ENCODE data around the gene KBTBD13.
"Not testable (repeated sequence)": the region's sequence is repeated elsewhere in the genome, so short reads cannot be mapped to it uniquely, and the experiment has no call there.

The KBTBD13 gene

DNA sequence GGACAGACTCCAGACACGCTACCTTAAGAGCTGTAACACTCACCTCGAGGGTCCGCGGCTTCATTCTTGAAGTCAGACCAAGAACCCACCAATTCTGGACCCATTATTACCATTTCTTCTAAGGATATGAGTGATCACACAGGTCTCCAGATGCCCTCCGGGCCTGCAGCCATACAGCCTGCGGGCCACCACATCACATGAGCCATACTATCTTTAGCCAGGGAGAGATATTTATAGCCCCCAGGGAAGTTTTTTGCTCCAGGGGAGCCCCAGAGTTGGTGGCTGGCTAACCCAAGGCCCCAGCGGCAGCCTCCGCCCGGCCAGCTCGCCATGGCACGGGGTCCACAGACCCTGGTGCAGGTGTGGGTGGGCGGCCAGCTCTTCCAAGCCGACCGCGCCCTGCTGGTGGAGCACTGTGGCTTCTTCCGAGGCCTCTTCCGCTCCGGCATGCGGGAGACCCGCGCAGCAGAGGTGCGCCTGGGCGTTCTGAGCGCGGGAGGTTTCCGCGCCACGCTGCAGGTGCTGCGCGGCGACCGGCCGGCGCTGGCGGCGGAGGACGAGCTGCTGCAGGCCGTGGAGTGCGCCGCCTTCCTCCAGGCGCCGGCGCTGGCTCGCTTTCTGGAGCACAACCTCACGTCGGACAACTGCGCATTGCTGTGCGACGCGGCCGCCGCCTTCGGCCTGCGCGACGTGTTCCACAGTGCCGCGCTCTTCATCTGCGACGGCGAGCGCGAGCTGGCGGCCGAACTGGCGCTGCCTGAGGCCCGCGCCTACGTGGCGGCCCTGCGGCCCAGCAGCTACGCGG is at the start of gene KBTBD13:
TSS of gene KBTBD13 (plus strand) at position 261 of the 805 bp plus-strand sequence. CDS start at position 331, 70 bp downstream.
- DNase-seq (ENCODE audit: low spot score): no peak

GRCh38 chr15:65026756-65027155 is 49.8 kb upstream of the KBTBD13 start:
- DNase-seq (ENCODE audit: low spot score): no peak

DNA sequence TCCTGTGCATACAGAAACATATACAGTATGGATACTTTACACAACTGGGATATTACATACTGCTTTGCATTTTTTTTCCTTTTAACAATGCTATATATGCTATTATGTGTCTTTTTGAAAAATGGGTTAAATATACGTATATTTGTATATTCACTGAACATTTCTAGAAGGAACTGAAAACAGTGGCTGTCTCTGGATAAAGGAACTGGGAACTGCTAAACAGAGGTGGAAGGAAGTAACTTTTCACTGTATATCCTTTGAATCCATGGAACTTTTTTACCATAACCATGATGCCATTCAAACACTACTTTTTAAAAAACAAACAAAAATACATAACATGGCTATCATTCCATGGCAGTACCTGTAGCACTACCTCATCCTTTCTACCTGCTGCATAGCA is 49.0 kb upstream of the KBTBD13 start:
- DNase-seq (ENCODE audit: low spot score): no peak

DNA sequence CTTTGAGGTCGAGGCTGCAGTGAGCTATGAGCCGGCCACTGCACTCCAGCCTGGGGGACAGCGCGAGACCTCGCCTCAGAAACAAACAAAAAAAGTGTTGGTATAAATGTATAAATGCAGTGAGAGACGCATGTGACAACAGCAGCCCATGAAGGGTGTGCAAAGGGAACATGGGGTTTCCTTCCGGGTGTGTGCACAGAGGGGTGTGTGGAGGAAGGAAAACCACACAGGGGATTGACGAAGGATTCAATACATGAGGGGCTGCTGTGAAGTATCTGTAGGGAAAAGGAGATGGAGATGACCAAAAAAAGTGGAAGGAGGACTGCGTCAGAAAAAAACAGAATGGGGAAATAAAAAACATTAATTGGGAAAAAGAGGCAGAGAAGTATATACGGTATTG is 48.2 kb upstream of the KBTBD13 start:
- no peak for DNase-seq (ENCODE audit: low spot score)

- DNase-seq (ENCODE audit: low spot score): peak; percentile 85
These were observed 47.4 kb upstream of the KBTBD13 start, which contains the start of gene MTFMT for GRCh38 chr15:65028921-65029735. Gene MTFMT, minus strand, starts transcription at chr15:65029639. Its CDS starts 26 bp downstream, at chr15:65029613.

- DNase-seq (ENCODE audit: low spot score): no peak
These were observed 46.8 kb upstream of the KBTBD13 start for GRCh38 chr15:65029736-65030208.

DNA sequence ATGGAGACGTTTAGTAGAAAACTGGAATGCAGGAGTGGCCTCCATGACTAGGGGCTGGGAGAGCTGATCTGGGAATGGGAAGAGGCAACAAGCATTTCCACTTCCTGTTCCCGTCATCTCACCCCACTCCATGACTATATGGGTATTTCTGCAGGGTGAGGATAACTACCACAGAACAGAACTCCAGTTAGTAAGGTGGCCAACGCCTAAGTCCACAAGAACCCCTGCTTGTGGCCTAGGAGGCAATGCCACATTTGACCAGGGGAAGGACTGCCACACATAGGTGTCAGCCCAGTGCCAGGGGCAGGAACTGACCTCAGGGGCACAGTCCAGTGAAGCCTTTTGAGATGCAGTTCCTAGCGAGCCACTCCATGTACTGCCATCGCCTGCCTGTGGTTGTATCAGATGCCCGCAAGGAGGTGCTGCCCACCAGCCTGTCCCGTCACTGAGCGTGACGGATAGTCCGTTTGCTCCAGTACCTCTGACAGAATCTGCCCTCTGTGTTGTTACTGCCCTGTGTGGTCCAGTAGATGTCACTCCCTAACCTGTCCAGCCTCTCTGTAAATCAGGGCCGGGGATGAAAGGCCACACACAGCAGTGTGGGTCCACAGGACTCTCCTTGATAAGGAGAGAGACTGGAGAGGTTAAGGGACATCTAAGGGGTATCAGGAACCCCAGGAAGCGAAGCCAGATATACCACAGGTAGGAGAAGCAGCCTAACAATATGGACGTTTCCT is 43.6 kb upstream of the KBTBD13 start:
- DNase-seq (ENCODE audit: low spot score): peak; percentile 38

- DNase-seq (ENCODE audit: low spot score): no peak
These were observed 42.8 kb upstream of the KBTBD13 start for GRCh38 chr15:65033659-65034269.

DNA sequence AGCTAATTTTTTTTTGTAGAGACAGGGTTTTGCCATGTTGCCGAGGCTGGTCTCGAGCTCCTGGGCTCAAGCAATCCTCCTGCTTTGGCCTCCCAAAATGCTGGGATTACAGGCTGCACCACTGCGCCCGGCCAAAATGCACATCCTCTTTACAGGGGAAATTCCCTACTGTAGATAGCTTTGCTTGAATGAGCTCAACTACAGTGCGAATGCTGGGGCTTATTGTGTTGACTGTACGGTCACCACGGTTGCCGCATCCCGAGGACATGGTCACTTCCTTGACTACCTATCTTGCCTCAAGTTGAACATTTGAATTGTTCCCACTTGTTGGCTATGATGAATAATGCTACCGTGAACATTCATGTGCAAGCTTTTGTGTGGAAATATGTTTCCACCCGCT is 41.8 kb upstream of the KBTBD13 start:
- DNase-seq (ENCODE audit: low spot score): no peak

- DNase-seq (ENCODE audit: low spot score): no peak
These were observed 39.2 kb upstream of the KBTBD13 start for GRCh38 chr15:65037309-65037708.

DNA sequence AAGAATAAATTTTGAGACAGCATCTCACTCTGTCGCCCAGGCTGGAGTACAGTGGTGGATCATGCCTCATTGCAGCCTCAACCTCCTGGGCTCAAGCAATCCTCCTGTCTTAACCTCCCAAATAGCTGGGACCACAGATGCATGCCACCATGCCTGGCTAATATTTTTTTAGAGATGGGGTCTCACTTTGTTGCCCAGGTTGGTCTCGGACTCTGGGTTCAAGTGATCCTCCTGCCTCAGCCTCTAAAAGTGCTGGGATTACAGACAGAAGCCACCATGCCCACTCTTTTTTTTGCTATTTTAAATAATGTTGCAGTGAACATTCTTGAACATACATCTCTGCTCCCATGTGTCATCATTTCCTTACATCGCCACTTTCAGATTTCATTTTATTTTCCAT is 38.1 kb upstream of the KBTBD13 start:
- no peak for DNase-seq (ENCODE audit: low spot score)

DNA sequence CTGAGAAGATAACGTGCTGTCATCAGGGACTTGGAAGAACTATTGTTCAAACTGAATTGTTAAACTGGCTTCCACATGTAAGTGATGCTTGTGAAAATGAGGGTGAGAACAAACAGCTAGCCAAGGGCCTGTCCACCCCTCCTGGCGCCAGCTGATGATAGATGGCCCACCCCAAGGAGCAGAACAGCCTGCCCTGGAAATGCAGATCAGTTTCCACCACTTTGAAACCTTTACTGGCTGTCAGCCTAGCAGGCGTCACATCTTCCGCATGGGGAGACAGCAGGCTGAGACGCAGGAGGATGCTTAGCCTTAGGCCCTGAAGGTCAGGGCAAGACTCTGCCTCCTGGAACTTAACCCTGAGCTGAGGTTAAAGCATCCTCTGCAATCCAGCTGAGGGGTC is 37.7 kb upstream of the KBTBD13 start:
- DNase-seq (ENCODE audit: low spot score): no peak

DNA sequence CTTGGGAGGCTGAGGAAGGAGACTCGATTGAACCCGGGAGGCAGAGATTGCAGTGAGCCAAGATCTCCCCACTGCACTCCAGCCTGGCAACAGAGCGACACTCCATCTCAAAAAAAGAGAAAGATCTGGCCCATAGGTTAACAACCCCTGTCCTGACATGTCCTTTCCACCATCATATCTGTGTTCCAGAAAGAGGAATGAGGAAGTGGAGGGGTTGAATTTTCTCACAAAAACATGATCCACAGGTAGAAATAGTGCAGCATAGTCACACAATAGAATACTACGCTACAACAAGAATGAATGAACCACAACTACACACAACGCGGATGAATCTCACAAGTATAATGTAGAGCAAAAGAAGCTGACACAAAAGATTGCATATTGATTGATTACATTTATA is 36.1 kb upstream of the KBTBD13 start:
- DNase-seq (ENCODE audit: low spot score): no peak

- DNase-seq (ENCODE audit: low spot score): no peak
These were observed 34.8 kb upstream of the KBTBD13 start for GRCh38 chr15:65041787-65042186.

DNA sequence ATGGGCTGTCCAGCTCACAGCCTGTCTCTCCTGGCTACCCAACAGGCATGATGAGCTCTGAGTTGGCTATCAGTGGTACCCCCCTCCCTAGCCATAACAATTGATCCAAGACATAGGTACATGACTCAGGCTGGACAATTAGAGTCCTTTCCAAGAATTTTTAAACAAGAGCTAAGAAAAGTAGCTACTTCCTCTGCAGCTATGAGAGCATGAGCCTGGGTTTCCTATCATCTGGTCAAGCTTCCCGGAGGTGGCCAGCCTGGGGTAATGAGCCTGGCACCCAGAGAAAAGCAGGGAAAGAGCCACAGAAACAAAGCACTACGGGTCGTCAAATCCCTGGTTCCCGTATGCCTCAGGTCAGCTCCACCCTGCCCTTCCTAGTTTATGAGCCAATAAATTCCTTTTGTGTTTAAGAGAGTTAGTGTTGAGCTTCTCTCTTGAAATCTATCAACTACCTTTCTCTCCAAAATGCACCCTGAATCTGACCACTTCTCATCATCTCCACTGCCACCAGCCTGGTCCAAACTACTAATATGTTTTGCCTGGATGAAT is 33.7 kb upstream of the KBTBD13 start:
- DNase-seq (ENCODE audit: low spot score): no peak

- DNase-seq (ENCODE audit: low spot score): not testable (repeated sequence)
These were observed 32.3 kb upstream of the KBTBD13 start for GRCh38 chr15:65044218-65044617.

DNA sequence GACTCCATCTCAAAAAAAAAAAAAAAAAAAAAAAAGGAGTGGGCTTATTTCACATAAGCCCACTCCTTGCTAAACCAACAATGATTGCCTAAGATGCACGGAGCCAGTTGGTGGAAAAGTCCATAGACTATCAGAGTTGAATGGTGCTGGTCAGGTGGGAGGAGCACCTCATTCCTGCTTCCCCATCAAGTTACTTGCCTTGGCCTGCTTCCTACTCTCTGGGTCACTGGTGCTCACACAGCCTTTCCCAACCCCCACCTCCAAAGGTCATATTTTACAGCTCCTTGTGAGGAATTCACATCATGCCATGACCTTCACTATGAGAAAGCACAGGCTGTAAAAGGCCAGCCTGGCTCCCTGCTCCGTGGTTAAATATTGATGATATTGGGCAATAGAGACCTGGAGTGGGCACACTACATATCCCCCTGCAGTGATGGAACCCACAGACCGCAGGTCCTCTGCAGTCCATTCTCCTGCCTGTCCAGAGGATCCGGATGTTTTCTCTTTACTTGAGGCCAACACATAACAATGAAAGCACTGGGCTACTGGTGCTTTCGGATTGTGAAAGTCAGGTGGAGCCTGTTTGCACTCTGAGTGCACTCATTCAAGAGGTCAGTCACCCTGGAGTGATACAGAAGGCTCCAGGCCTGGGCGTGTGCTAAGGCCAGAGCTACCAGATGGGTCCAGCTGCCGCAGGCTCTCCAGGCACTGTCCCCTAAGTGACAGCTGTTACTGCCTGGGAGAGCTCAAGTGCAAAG is 31.6 kb upstream of the KBTBD13 start, which contains the start of gene SLC51B:
TSS of gene SLC51B (plus strand) at position 664 of the 758 bp plus-strand sequence. CDS start 4,618 bp downstream, outside the sequence.
- DNase-seq (ENCODE audit: low spot score): no peak

GRCh38 chr15:65048241-65048640 is 28.3 kb upstream of the KBTBD13 start:
- no peak for DNase-seq (ENCODE audit: low spot score)

- peak; percentile 51 for DNase-seq (ENCODE audit: low spot score)
These were observed 27.1 kb upstream of the KBTBD13 start for GRCh38 chr15:65049418-65049840.

DNA sequence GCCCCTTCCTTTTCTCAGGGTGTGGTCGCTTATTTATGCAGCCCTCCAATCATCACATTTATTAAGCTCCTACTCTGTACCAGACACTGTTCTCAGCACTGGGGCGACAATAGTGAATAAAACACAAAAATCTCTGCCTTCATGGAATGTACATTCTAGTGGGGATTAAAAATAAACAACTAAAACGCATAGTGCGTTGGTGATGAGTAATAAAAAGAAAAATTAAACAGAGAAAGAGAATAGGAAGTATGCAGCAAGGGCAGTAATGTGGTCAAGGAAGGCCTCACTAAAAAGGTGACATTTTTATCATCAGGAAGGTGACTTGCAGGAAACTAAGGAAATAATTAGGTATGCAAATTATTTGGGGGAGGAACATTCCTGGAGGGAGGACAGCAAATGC is 26.3 kb upstream of the KBTBD13 start:
- DNase-seq (ENCODE audit: low spot score): no peak

GRCh38 chr15:65051266-65051665 is 25.3 kb upstream of the KBTBD13 start:
- no peak for DNase-seq (ENCODE audit: low spot score)

Data from hematopoietic multipotent progenitor cell treated with erythropoietin and hydrocortisone succinate and interleukin-3 and kit ligand, for 17 days (in vitro differentiated cells).